ENCODE results near the gene MPDZ. TPM values are rescaled to one million over a fixed set of nuclear protein-coding genes. Genes with fewer than 3 reads are reported as not detected.

Gene MPDZ
- total RNA-seq (ENCODE audit: low replicate concordance): 64.1 and 88.3 TPM in 2 replicates

- peak within 1 kb of the TSS; percentile 76 for H3K4me3 ChIP-seq
- peaks cover 43% of the 10 kb centered on the region for H3K79me2 ChIP-seq (ENCODE audit: low read depth)
- peak within 1 kb of the TSS; percentile 87 for H3K27ac ChIP-seq
- Mint-ChIP-seq H3K4me1 (peaks cover 52% of the 10 kb centered on the region), H3K9me3 (peaks cover 9% of the 10 kb centered on the region), H3K27ac (peak within 1 kb of the TSS; percentile 96), H3K36me3 (peaks cover 20% of the 10 kb centered on the region), H3K27me3 (ENCODE audit: insufficient read depth, low read depth) (peaks cover 6% of the 10 kb centered on the region), H3K4me3 (peak within 1 kb of the TSS; percentile 98)
- peak within 1 kb of the TSS; percentile 82 for H2AFZ ChIP-seq (replicated peaks)
- no peaks in the 10 kb centered on the region for H3K9me3 ChIP-seq (ENCODE audit: low read depth)
- peaks cover 10% of the 10 kb centered on the region for H3F3A ChIP-seq (ENCODE audit: low read depth)
- DNase-seq (ENCODE audit: low spot score): peak; percentile 89
- H4K20me1 ChIP-seq (ENCODE audit: low read depth): peaks cover 5% of the 10 kb centered on the region
- no peaks in the 10 kb centered on the region for H3K27me3 ChIP-seq
- H3K36me3 ChIP-seq: no peaks in the 10 kb centered on the region
- H3K4me2 ChIP-seq: peak within 1 kb of the TSS; percentile 83
- H3K9ac ChIP-seq: peak within 1 kb of the TSS; percentile 57
- no peak for TF ChIP-seq CTCF (IDR thresholded peaks at IDR 0.05)
- no peak for TF ChIP-seq EZH2 (IDR thresholded peaks at IDR 0.05)
- TF ChIP-seq EZH2phosphoT487 (IDR thresholded peaks at IDR 0.05): no peak
- peaks cover 49% of the 10 kb centered on the region for H3K4me1 ChIP-seq
Measured at GRCh38 chr9:13279284-13280141, at the start of gene MPDZ. Gene MPDZ (minus strand): TSS chr9:13279692. CDS start chr9:13250315, 29,377 bp downstream.

GRCh38 chr9:13324988-13325387, 45.5 kb upstream of the MPDZ start:
- H3K27ac ChIP-seq: no peak overlapping the region
- no peak overlapping the region for H3K4me3 ChIP-seq
- H3K79me2 ChIP-seq (ENCODE audit: low read depth): no peaks in the 10 kb centered on the region
- no peak overlapping the region for H2AFZ ChIP-seq (replicated peaks)
- H4K20me1 ChIP-seq (ENCODE audit: low read depth): no peaks in the 10 kb centered on the region
- no peak overlapping the region for H3K4me2 ChIP-seq
- no peaks in the 10 kb centered on the region for H3K27me3 Mint-ChIP-seq (ENCODE audit: insufficient read depth, low read depth)
- no peaks in the 10 kb centered on the region for H3K9me3 ChIP-seq (ENCODE audit: low read depth)
- no peaks in the 10 kb centered on the region for H3K4me1 ChIP-seq
- TF ChIP-seq EZH2phosphoT487 (IDR thresholded peaks at IDR 0.05) (no peak), CTCF (IDR thresholded peaks at IDR 0.05) (no peak), EZH2 (IDR thresholded peaks at IDR 0.05) (no peak)
- no peaks in the 10 kb centered on the region for H3F3A ChIP-seq (ENCODE audit: low read depth)
- H3K4me3 Mint-ChIP-seq: no peak overlapping the region
- no peaks in the 10 kb centered on the region for H3K36me3 ChIP-seq
- H3K4me1 Mint-ChIP-seq: no peaks in the 10 kb centered on the region
- no peak overlapping the region for H3K9ac ChIP-seq
- H3K27ac Mint-ChIP-seq: no peak overlapping the region
- no peaks in the 10 kb centered on the region for H3K9me3 Mint-ChIP-seq
- DNase-seq (ENCODE audit: low spot score): no peak
- no peaks in the 10 kb centered on the region for H3K36me3 Mint-ChIP-seq
- H3K27me3 ChIP-seq: no peaks in the 10 kb centered on the region

- no peaks in the 10 kb centered on the region for H3K36me3 ChIP-seq
- H4K20me1 ChIP-seq (ENCODE audit: low read depth): no peaks in the 10 kb centered on the region
- Mint-ChIP-seq H3K27ac (peak overlapping the region; percentile 74), H3K9me3 (peaks cover 7% of the 10 kb centered on the region), H3K4me3 (no peak overlapping the region), H3K4me1 (no peaks in the 10 kb centered on the region), H3K27me3 (ENCODE audit: insufficient read depth, low read depth) (no peaks in the 10 kb centered on the region), H3K36me3 (no peaks in the 10 kb centered on the region)
- H3K27me3 ChIP-seq: no peaks in the 10 kb centered on the region
- no peaks in the 10 kb centered on the region for H3F3A ChIP-seq (ENCODE audit: low read depth)
- no peaks in the 10 kb centered on the region for H3K4me1 ChIP-seq
- no peak overlapping the region for H3K4me3 ChIP-seq
- DNase-seq (ENCODE audit: low spot score): no peak
- no peaks in the 10 kb centered on the region for H3K79me2 ChIP-seq (ENCODE audit: low read depth)
- peak overlapping the region; percentile 31 for H2AFZ ChIP-seq (replicated peaks)
- no peak overlapping the region for H3K9ac ChIP-seq
- H3K9me3 ChIP-seq (ENCODE audit: low read depth): no peaks in the 10 kb centered on the region
- TF ChIP-seq EZH2 (IDR thresholded peaks at IDR 0.05) (no peak), CTCF (IDR thresholded peaks at IDR 0.05) (no peak), EZH2phosphoT487 (IDR thresholded peaks at IDR 0.05) (no peak)
- H3K4me2 ChIP-seq: no peak overlapping the region
- H3K27ac ChIP-seq: no peak overlapping the region
Measured at GRCh38 chr9:13322828-13323550, 43.5 kb upstream of the MPDZ start.

Data from neural progenitor cell (in vitro differentiated cells).